ENCODE data around the gene HEXIM2. TPM values are rescaled to one million over a fixed set of nuclear protein-coding genes. Genes with fewer than 3 reads are reported as not detected.

Gene HEXIM2
- total and polyA plus RNA-seq, 2 of the 13 experiments (the other 11 are each of a cell fraction or from before 2014, with no cell fraction given), result 27.1 to 32.4 TPM

- TF ChIP-seq SOX13 (IDR thresholded peaks at IDR 0.05), result no peak
- TF ChIP-seq SOX13 (CRISPR knock-in tag; conservative IDR thresholded peaks at IDR 0.05 in 1 of 2, IDR thresholded peaks at IDR 0.05 in 1 of 2), result no peak
- TF ChIP-seq SOX5 (CRISPR knock-in tag; IDR thresholded peaks at IDR 0.05; ENCODE audit: borderline replicate concordance), result peak; percentile 34; the same call in 1 of the 2 replicates
- peak; percentile 45; the same call in 1 of the 2 replicates for TF ChIP-seq PCBP1 (IDR thresholded peaks at IDR 0.05; ENCODE audit: borderline replicate concordance, low read depth, low read length)
- TF ChIP-seq RXRB (CRISPR knock-in tag; IDR thresholded peaks at IDR 0.05; ENCODE audit: borderline replicate concordance), result peak; percentile 5; the same call in 1 of the 2 replicates
- 0 out of 2 replicates have a peak, but pooled peaks have one; percentile 13 for TF ChIP-seq GATA4 (IDR thresholded peaks at IDR 0.05; ENCODE audit: borderline replicate concordance, low read depth)
- TF ChIP-seq ZIK1 (CRISPR knock-in tag; IDR thresholded peaks at IDR 0.05; ENCODE audit: borderline replicate concordance, low read depth), result no peak
- 0 out of 2 replicates have a peak, but pooled peaks have one; percentile 13 for TF ChIP-seq RARA (CRISPR knock-in tag; IDR thresholded peaks at IDR 0.05)
- TF ChIP-seq FOXK1 (CRISPR knock-in tag; IDR thresholded peaks at IDR 0.05; ENCODE audit: borderline replicate concordance, low read depth), result no peak
- TF ChIP-seq CHCHD3 (CRISPR knock-in tag; IDR thresholded peaks at IDR 0.05), result 0 out of 2 replicates have a peak, but pooled peaks have one; percentile 57
- TF ChIP-seq MTA3 (CRISPR knock-in tag; IDR thresholded peaks at IDR 0.05), result no peak
- peak; percentile 53; the same call in 1 of the 2 replicates for TF ChIP-seq ARNTL (CRISPR knock-in tag; IDR thresholded peaks at IDR 0.05)
- no peak for TF ChIP-seq AKNA (CRISPR knock-in tag; IDR thresholded peaks at IDR 0.05; ENCODE audit: borderline replicate concordance)
- no peak for TF ChIP-seq E2F5 (CRISPR knock-in tag; conservative IDR thresholded peaks at IDR 0.05)
- no peak for TF ChIP-seq NFIB (CRISPR knock-in tag; IDR thresholded peaks at IDR 0.05; ENCODE audit: borderline replicate concordance)
- TF ChIP-seq ETV5 (CRISPR knock-in tag; IDR thresholded peaks at IDR 0.05; ENCODE audit: borderline replicate concordance), result no peak; the same call in 1 of the 2 replicates
- TF ChIP-seq PRDM4 (CRISPR knock-in tag; IDR thresholded peaks at IDR 0.05; ENCODE audit: borderline replicate concordance), result no peak
These were observed 28.9 kb upstream of the HEXIM2 start (continued) for GRCh38 chr17:45132572-45133463.
